HG03439 (cell line): ENCODE data around the gene FRYL.

Experiments
- ATAC-seq: cut with Tn5 transposase; IDR thresholded peaks from one replicate; pipeline ENCODE4 v1.9.1; 2021; ENCODE audit warnings: mild to moderate bottlenecking, moderate library complexity; ENCODE audit not compliant: unreplicated experiment

Gene FRYL

GRCh38 chr4:48499551-48500066 is 280.5 kb downstream of the FRYL start:
- peak; percentile 73 for ATAC-seq

GRCh38 chr4:48498895-48499294 is 281.2 kb downstream of the FRYL start:
- no peak for ATAC-seq

DNA sequence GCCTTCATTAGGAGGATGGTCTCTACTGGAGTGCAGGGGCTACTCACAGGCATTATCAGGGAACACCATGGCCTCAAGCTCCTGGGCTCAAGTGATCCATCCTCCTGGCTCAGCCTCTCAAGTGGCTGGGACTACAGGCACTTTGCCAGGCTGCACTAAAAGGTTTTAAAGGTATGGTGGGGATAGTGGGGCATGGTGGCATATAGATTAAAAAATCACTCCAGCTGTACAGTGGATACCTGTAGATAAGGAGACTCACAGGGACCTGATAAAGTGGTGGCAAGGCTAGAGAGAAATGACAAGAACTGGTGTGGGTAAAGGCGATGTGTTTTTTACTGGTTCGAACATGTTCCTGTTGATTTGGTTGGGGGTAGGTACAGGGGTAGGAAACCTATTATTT is 284.1 kb downstream of the FRYL start:
- ATAC-seq = no peak

GRCh38 chr4:48493452-48494100 is 286.5 kb downstream of the FRYL start:
- no peak for ATAC-seq

DNA sequence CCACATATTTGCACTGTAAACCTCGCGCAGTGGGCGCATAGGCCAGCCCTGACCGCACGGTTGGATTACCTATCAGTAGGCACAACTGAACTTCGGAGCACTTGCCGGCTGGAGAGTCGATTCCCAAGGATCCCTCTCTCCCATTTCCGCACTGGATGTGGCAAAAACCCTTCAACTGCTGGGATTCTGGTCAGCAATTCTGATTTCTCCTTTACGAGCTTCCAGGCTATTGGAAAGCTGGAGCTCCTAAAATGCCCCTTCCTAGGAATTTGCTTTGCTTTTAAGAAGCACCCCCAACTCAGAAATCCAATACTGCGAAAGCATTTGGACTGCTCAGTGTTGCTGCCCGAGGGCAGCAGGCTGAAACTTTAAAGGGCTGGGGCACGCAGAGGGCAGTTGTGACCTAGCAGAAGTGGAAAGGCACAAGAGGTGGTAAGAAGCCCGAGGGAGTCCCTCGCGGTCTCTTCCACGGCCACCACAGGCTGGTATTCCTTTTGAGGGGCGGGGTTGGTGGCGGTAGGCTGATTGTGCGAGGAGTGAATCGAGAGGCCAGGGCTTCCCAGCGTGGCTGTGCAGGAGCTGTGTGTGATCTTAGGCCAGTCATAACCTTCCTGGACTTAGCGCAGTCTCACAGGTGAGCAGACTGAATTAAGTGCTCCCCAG is 288.4 kb downstream of the FRYL start:
- no peak for ATAC-seq

- ATAC-seq = no peak
Measured at GRCh38 chr4:48490680-48491513, 289.2 kb downstream of the FRYL start.

DNA sequence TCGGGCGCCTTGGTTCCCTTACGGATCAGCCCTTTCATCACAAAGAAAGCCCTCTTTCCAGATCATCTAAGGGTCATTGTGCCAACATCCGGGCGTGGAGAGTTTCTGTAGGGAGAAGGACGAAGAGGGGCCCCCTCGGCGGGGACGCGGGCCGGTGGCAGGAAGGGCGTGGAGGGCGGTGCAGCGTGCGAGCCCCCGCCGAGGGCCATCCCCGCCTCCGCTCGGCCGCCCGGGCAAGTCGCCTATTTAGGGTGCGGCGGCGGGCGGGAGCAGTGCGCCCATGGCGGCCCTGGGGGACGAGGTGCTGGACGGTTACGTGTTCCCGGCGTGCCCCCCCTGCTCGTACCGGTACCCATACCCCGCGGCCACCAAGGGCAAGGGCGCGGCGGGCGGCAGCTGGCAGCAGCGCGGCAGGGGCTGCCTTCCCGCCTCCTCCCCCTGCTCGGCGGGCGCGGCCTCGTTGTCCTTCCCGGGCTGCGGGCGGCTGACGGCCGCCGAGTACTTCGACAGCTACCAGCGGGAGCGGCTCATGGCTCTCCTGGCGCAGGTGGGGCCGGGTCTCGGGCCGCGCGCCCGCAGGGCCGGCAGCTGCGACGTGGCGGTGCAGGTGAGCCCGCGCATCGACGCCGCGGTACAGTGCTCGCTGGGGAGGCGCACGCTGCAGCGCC is 289.9 kb downstream of the FRYL start, which contains the start of gene ZAR1:
ZAR1 (plus strand) TSS at position 241 of the 668 bp plus-strand sequence; CDS start at position 281, 40 bp downstream.
- ATAC-seq = no peak

DNA sequence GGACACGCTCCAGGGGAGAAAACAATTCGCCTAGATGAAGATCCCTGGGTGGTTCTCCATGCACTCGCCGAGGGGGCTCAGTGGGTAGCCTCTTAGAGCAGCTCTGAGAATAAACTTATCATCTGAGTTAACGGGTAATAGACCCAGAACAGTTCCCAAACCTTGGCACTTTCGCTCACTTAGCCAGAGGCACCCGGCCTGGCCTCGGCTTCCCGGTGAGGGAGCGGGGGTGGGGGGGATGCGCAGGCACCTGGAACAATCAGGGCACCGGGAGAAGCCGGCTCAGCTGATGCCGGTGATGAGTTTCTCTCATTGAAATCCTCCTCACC is 290.4 kb downstream of the FRYL start:
- ATAC-seq = no peak

GRCh38 chr4:48484494-48485168 is 295.4 kb downstream of the FRYL start:
- no peak for ATAC-seq

DNA sequence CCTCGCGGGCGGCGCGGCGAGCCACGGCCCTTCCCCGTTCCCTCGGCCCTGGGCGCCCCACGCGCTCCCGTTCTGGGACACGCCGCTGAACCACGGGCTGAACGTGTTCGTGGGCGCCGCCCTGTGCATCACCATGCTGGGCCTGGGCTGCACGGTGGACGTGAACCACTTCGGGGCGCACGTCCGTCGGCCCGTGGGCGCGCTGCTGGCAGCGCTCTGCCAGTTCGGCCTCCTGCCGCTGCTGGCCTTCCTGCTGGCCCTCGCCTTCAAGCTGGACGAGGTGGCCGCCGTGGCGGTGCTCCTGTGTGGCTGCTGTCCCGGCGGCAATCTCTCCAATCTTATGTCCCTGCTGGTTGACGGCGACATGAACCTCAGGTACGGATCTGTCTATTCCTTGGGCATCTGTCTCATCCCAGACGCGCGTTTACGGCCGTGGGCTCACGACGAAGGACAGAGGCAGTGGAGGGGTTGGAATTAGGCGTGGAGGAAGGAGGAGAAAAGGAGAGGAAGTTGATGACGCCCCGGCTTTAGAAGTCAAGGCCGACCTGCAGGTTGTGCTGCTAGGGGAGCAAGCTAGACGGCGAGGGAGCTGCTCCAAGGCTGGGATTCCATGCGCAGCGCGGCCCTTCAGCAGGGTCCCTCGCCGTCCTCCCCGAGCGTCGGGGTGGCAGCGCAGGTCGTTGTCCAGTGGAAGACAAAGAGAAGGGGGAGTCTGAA is 296.1 kb downstream of the FRYL start:
- no peak for ATAC-seq

DNA sequence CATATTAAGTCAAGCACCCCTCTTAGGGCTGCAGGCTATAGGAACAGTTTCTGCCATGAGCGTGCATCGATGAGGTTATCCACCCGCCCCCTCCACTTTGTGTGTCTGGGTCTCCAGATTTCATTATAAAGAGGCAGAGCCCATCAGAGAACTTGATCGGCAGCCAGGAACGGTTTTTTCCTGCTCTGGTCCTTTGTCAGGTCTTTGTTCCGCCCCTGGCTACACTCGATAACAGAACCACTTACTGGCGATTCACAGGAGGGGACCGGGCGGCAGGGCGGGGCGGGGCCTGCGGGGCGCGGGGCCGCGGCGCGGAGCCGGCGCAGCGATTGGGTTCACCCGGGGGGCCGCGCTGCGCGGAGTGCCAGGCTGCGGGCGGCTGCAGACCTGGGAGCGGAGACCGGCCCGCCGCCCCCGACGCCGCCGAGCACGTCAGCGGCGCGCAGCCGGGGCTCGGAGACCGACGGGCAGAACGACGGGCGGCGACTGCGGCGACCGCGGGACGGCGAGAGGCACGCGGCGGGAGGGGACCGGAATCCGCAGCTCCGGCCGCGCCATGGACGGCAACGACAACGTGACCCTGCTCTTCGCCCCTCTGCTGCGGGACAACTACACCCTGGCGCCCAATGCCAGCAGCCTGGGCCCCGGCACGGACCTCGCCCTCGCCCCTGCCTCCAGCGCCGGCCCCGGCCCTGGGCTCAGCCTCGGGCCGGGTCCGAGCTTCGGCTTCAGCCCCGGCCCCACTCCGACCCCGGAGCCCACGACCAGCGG is 296.9 kb downstream of the FRYL start, which contains the start of gene SLC10A4:
SLC10A4 (plus strand) TSS at position 338 of the 771 bp plus-strand sequence; CDS start at position 557, 219 bp downstream.
- no peak for ATAC-seq

GRCh38 chr4:48481581-48481980 is 298.5 kb downstream of the FRYL start:
- no peak for ATAC-seq

GRCh38 chr4:48478273-48478672 is 301.8 kb downstream of the FRYL start:
- ATAC-seq = no peak

DNA sequence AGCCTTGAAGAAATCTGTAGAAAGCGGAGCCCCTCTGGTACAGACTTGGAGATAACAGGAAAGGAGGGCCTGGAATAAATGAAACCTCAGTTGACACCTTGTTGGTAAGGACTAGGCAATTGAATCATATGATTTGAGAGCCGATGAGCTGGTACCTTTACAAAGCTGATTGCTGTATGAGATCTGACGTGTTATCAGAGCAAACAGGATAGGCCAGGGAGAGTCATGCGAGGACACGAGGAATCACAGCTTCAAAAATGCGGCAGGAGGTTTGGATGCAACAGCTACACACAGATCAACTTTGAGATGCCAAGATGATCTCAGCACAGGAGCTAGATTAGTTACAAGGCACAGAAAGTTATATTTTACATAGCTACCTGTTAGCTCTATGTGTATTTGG is 304.3 kb downstream of the FRYL start:
- ATAC-seq = no peak

DNA sequence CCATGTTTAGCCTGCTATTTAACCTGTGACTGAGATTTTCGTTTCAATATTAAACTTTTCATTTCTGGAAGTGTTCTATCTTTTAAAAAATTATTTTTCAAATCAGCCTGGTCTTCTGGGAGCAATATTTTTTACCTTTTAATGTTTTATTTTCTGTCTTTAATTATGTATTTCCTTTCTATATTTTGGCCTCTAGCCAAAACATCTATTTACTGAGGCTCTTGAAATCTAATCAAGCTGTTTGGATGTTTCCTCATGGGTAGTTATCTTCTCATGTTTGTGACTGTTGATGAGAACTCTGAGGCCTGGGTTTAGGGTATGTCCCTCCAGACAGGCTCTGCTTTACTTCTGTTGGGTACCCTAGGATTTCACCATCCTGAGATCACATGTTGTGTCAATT is 307.3 kb downstream of the FRYL start:
- no peak for ATAC-seq

- no peak for ATAC-seq
Measured at GRCh38 chr4:48470570-48470969, 309.5 kb downstream of the FRYL start.

GRCh38 chr4:48470137-48470536 is 309.9 kb downstream of the FRYL start:
- no peak for ATAC-seq

GRCh38 chr4:48467891-48468290 is 312.2 kb downstream of the FRYL start:
- ATAC-seq = no peak

DNA sequence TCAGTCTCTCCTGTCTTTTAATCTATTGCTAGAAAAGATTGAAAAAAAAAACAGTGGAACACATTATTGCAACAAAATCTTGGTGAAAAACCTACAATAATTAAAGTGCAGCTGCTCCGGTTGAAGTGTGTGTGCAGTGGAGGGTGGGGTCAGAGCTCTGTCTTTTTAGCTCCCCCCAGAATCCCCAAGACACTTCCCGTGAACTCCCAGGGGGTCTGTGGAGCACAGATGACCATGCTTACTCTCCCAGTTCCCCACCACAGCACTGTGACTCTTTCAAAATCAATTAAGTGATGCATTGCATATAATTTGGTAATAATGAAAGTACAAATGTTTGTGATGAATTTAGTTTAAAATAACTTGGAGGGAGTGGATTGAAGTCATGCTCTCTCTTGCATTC is 312.6 kb downstream of the FRYL start:
- no peak for ATAC-seq
